ENCODE results near the gene PHLDA2. TPM values are rescaled to one million over a fixed set of nuclear protein-coding genes. Genes with fewer than 3 reads are reported as not detected.

The PHLDA2 gene
- total RNA-seq, 1 experiment from 2014 or later, result 309 TPM

- no peaks in the 10 kb centered on the region for H3K9me2 ChIP-seq (ENCODE audit: insufficient read depth)
- TF ChIP-seq EGR1 (IDR thresholded peaks at IDR 0.05; ENCODE audit: low read depth) (no peak), ZFX (IDR thresholded peaks at IDR 0.05) (no peak), SP1 (IDR thresholded peaks at IDR 0.05; ENCODE audit: low read depth) (no peak), MAX (IDR thresholded peaks at IDR 0.05) (no peak), ZNF274 (IDR thresholded peaks at IDR 0.05; ENCODE audit: low read depth, low read length) (no peak), SIN3A (IDR thresholded peaks at IDR 0.05; ENCODE audit: low read depth) (no peak), YY1 (IDR thresholded peaks at IDR 0.05; ENCODE audit: extremely low read depth, insufficient replicate concordance, low read depth, low read length) (no peak), EZH2phosphoT487 (IDR thresholded peaks at IDR 0.05; ENCODE audit: borderline replicate concordance) (no peak)
- DNase-seq (ENCODE audit: low read depth, low spot score) (no peak), ATAC-seq (no peak)
- H3K27me3 ChIP-seq (ENCODE audit: insufficient read depth, low read length), result no peaks in the 10 kb centered on the region
- no peaks in the 10 kb centered on the region for H3K79me2 ChIP-seq (ENCODE audit: insufficient read depth, low read length)
- H3K4me1 ChIP-seq (ENCODE audit: control insufficient read depth in 1 of 2, insufficient read depth in 2 of 2, low read length in 2 of 2), result peaks cover 48 to 72% of the 10 kb centered on the region in 2 experiments
- RAD21 ChIA-PET (ENCODE audit: low non-redundant PET in 1 of 2, low total read pairs in 2 of 2, uncharacterized antibody in 2 of 2, unreplicated experiment in 2 of 2), result no interaction called here
- BruUV-seq (replicated peaks), result no TSS peak
- H3K27ac ChIP-seq (ENCODE audit: low read depth, low read length), result peak overlapping the region; percentile 63
- intact Hi-C loops (cut with micrococcal nuclease), result no loop called here
- no peaks in the 10 kb centered on the region for H3K9me3 ChIP-seq (ENCODE audit: control insufficient read depth in 1 of 2, insufficient read depth in 1 of 2, low read depth in 1 of 2, low read length in 2 of 2)
- no peak overlapping the region for H2AFZ ChIP-seq (ENCODE audit: low read depth, low read length, poor library complexity, severe bottlenecking)
- POLR2A ChIA-PET, result interaction anchor here (0.9 to 1.8 kb wide), 4 partner anchors 13 to 30 kb away, joined by 4 to 15 read pairs (median 5); partner anchors contain the start of genes CDKN1C and PHLDA2
- no peak overlapping the region for H3K4me3 ChIP-seq (replicated peaks in 1 of 2; ENCODE audit: low read depth in 1 of 2, low read length in 2 of 2)
- no peaks in the 10 kb centered on the region for H4K20me1 ChIP-seq (ENCODE audit: insufficient read depth)
- CTCF ChIA-PET, result no interaction called here
- peak overlapping the region; percentile 51 for H3K9ac ChIP-seq (ENCODE audit: low read length)
- H3K36me3 ChIP-seq (ENCODE audit: control insufficient read depth in 1 of 2, insufficient read depth in 2 of 2, low read length in 2 of 2), result no peaks in the 10 kb centered on the region
- H3K4me2 ChIP-seq (ENCODE audit: low read length), result peak overlapping the region; percentile 66
Measured at GRCh38 chr11:2899080-2899783, 30.0 kb downstream of the PHLDA2 start.
